ENCODE measurements around the gene TFDP1. TPM values are rescaled to one million over a fixed set of nuclear protein-coding genes. Genes with fewer than 3 reads are reported as not detected.
"Not testable (repeated sequence)": the region's sequence is repeated elsewhere in the genome, so short reads cannot be mapped to it uniquely, and the experiment has no call there.

TFDP1 gene
- total RNA-seq, 1 donor = 83.8 TPM

GRCh38 chr13:113621498-113621897, 36.9 kb downstream of the TFDP1 start:
- peak; percentile 31 for DNase-seq (ENCODE audit: low read depth)
- TF ChIP-seq CTCF (IDR thresholded peaks at IDR 0.05; ENCODE audit: insufficient read depth, low read depth, low read length) = peak; percentile 53
- H3K4me3 ChIP-seq (ENCODE audit: low read depth, low read length) = not testable (repeated sequence)

GRCh38 chr13:113621986-113622550, 37.5 kb downstream of the TFDP1 start:
- DNase-seq (ENCODE audit: low read depth); H3K4me3 ChIP-seq (ENCODE audit: low read depth, low read length): not testable (repeated sequence)

GRCh38 chr13:113622791-113623490, 38.4 kb downstream of the TFDP1 start:
- no peak overlapping the region for H3K4me3 ChIP-seq (ENCODE audit: low read depth, low read length)
- no peak for TF ChIP-seq CTCF (IDR thresholded peaks at IDR 0.05; ENCODE audit: insufficient read depth, low read depth, low read length)
- DNase-seq (ENCODE audit: low read depth) = no peak

- TF ChIP-seq CTCF (IDR thresholded peaks at IDR 0.05; ENCODE audit: insufficient read depth, low read depth, low read length) = no peak
- no peak overlapping the region for H3K4me3 ChIP-seq (ENCODE audit: low read depth, low read length)
- no peak for DNase-seq (ENCODE audit: low read depth)
These were observed 39.1 kb downstream of the TFDP1 start for GRCh38 chr13:113623491-113624234.

- TF ChIP-seq CTCF (IDR thresholded peaks at IDR 0.05; ENCODE audit: insufficient read depth, low read depth, low read length) = no peak
- no peak for DNase-seq (ENCODE audit: low read depth)
- H3K4me3 ChIP-seq (ENCODE audit: low read depth, low read length) = no peak overlapping the region
These were observed 39.7 kb downstream of the TFDP1 start for GRCh38 chr13:113624235-113624587.

- H3K4me3 ChIP-seq (ENCODE audit: low read depth, low read length) = not testable (repeated sequence)
These were observed 40.2 kb downstream of the TFDP1 start for GRCh38 chr13:113624640-113625304.

GRCh38 chr13:113625965-113626721, 41.6 kb downstream of the TFDP1 start:
- peak overlapping the region; percentile 15 for H3K4me3 ChIP-seq (ENCODE audit: low read depth, low read length)
- peak; percentile 85 for DNase-seq (ENCODE audit: low read depth)
- TF ChIP-seq CTCF (IDR thresholded peaks at IDR 0.05; ENCODE audit: insufficient read depth, low read depth, low read length) = no peak

More at GRCh38 chr13:113624640-113625304, 40.2 kb downstream of the TFDP1 start:
- not testable (repeated sequence) for DNase-seq (ENCODE audit: low read depth)

All from fibroblast of villous mesenchyme (primary cell).